ENCODE results near the gene LGR6.

The LGR6 gene

GRCh38 chr1:202320081-202320405, 126.4 kb downstream of the LGR6 start:
- H3K27me3 ChIP-seq (replicated peaks; ENCODE audit: insufficient read depth, low read length) = no peaks in the 10 kb centered on the region
- no peak for DNase-seq
- no peak overlapping the region for H3K27ac ChIP-seq (ENCODE audit: low read length)
- H3K4me1 ChIP-seq (ENCODE audit: low read length) = no peaks in the 10 kb centered on the region
- H3K36me3 ChIP-seq (replicated peaks; ENCODE audit: insufficient read depth, low read length) = no peaks in the 10 kb centered on the region
- H3K9ac ChIP-seq (ENCODE audit: low read length) = no peak overlapping the region
- no peaks in the 10 kb centered on the region for H3F3A ChIP-seq (ENCODE audit: insufficient read depth, low read length)
- no peaks in the 10 kb centered on the region for H3K79me2 ChIP-seq (ENCODE audit: low read length)
- no peak overlapping the region for H2AFZ ChIP-seq (ENCODE audit: low read length)
- H3K9me3 ChIP-seq (replicated peaks; ENCODE audit: insufficient read depth, low read length) = no peaks in the 10 kb centered on the region
- no peak for TF ChIP-seq EZH2phosphoT487 (IDR thresholded peaks at IDR 0.05; ENCODE audit: low read length)
- no peak for TF ChIP-seq CTCF (IDR thresholded peaks at IDR 0.05; ENCODE audit: low read length)
- TF ChIP-seq EZH2 (optimal IDR thresholded peaks at IDR 0.05; ENCODE audit: low read depth, low read length) = no peak
- H3K4me3 ChIP-seq (ENCODE audit: low read length) = no peak overlapping the region
- H4K20me1 ChIP-seq (ENCODE audit: insufficient read depth, low read length) = no peaks in the 10 kb centered on the region
- H3K4me2 ChIP-seq (ENCODE audit: low read depth, low read length) = no peak overlapping the region
- H3K9me2 ChIP-seq (replicated peaks; ENCODE audit: insufficient read depth, low read length) = no peaks in the 10 kb centered on the region

- no peaks in the 10 kb centered on the region for H3K79me2 ChIP-seq (ENCODE audit: low read length)
- H3K9ac ChIP-seq (ENCODE audit: low read length) = no peak overlapping the region
- H3K4me1 ChIP-seq (ENCODE audit: low read length) = no peaks in the 10 kb centered on the region
- H2AFZ ChIP-seq (ENCODE audit: low read length) = no peak overlapping the region
- H3K27ac ChIP-seq (ENCODE audit: low read length) = no peak overlapping the region
- no peaks in the 10 kb centered on the region for H3K9me3 ChIP-seq (replicated peaks; ENCODE audit: insufficient read depth, low read length)
- H3K4me2 ChIP-seq (ENCODE audit: low read depth, low read length) = no peak overlapping the region
- H3F3A ChIP-seq (ENCODE audit: insufficient read depth, low read length) = no peaks in the 10 kb centered on the region
- no peaks in the 10 kb centered on the region for H3K9me2 ChIP-seq (replicated peaks; ENCODE audit: insufficient read depth, low read length)
- H3K4me3 ChIP-seq (ENCODE audit: low read length) = no peak overlapping the region
- no peak for TF ChIP-seq CTCF (IDR thresholded peaks at IDR 0.05; ENCODE audit: low read length)
- TF ChIP-seq EZH2 (optimal IDR thresholded peaks at IDR 0.05; ENCODE audit: low read depth, low read length) = no peak
- no peak for TF ChIP-seq EZH2phosphoT487 (IDR thresholded peaks at IDR 0.05; ENCODE audit: low read length)
- H3K27me3 ChIP-seq (replicated peaks; ENCODE audit: insufficient read depth, low read length) = no peaks in the 10 kb centered on the region
- no peaks in the 10 kb centered on the region for H4K20me1 ChIP-seq (ENCODE audit: insufficient read depth, low read length)
- no peak for DNase-seq
- no peaks in the 10 kb centered on the region for H3K36me3 ChIP-seq (replicated peaks; ENCODE audit: insufficient read depth, low read length)
Measured at GRCh38 chr1:202323731-202324130, 130.1 kb downstream of the LGR6 start.

GRCh38 chr1:202324646-202325045, 131.0 kb downstream of the LGR6 start:
- H3K27ac ChIP-seq (ENCODE audit: low read length) = no peak overlapping the region
- no peaks in the 10 kb centered on the region for H3F3A ChIP-seq (ENCODE audit: insufficient read depth, low read length)
- H3K27me3 ChIP-seq (replicated peaks; ENCODE audit: insufficient read depth, low read length) = no peaks in the 10 kb centered on the region
- no peak overlapping the region for H2AFZ ChIP-seq (ENCODE audit: low read length)
- no peak overlapping the region for H3K4me2 ChIP-seq (ENCODE audit: low read depth, low read length)
- TF ChIP-seq CTCF (IDR thresholded peaks at IDR 0.05; ENCODE audit: low read length) = no peak
- no peak for TF ChIP-seq EZH2 (optimal IDR thresholded peaks at IDR 0.05; ENCODE audit: low read depth, low read length)
- TF ChIP-seq EZH2phosphoT487 (IDR thresholded peaks at IDR 0.05; ENCODE audit: low read length) = no peak
- H3K9me2 ChIP-seq (replicated peaks; ENCODE audit: insufficient read depth, low read length) = no peaks in the 10 kb centered on the region
- no peak overlapping the region for H3K4me3 ChIP-seq (ENCODE audit: low read length)
- H3K36me3 ChIP-seq (replicated peaks; ENCODE audit: insufficient read depth, low read length) = no peaks in the 10 kb centered on the region
- H3K79me2 ChIP-seq (ENCODE audit: low read length) = no peaks in the 10 kb centered on the region
- no peaks in the 10 kb centered on the region for H3K4me1 ChIP-seq (ENCODE audit: low read length)
- no peaks in the 10 kb centered on the region for H4K20me1 ChIP-seq (ENCODE audit: insufficient read depth, low read length)
- H3K9me3 ChIP-seq (replicated peaks; ENCODE audit: insufficient read depth, low read length) = no peaks in the 10 kb centered on the region
- no peak for DNase-seq
- no peak overlapping the region for H3K9ac ChIP-seq (ENCODE audit: low read length)

Measured in MM.1S (cell line).